HCT116 (cell line): ENCODE measurements around the gene MAPK8IP3. TPM values are rescaled to one million over a fixed set of nuclear protein-coding genes. Genes with fewer than 3 reads are reported as not detected.

Experiments used
- ATAC-seq: fragments of 200-7000 bp; cut with Tn5 transposase; 2 replicates; pipeline ENCODE4 v1.9.1; 2020; ENCODE audit warnings: mild to moderate bottlenecking, moderate library complexity
- BruUV-seq: library from RNA; stranded (reverse); fragments of 400-500 nt; replicated peaks from 2 replicates; lab custom pipeline; 2021; lab: Mats Ljungman, UMichigan
- CTCF ChIA-PET: fragments of 300-600 bp; sonication (Branson Sonifier 250); formaldehyde crosslinking; loops from one replicate; lab custom pipeline; 2021; ENCODE audit warnings: antibody characterized with exemption; lab: Charles Lee
- POLR2A ChIA-PET: fragments of 300-600, 350-600 bp; sonication (Branson Sonifier 250); formaldehyde crosslinking; loops from one replicate; lab custom pipeline; 2021; ENCODE audit warnings: antibody characterized with exemption; lab: Charles Lee
- RAD21 ChIA-PET, 2 experiments: fragments of 300-600 bp; sonication (Branson Sonifier 250); formaldehyde crosslinking; loops; one replicate each; lab custom pipeline; 2023; ENCODE audit warnings: low total read pairs in 2 of 2; ENCODE audit not compliant: uncharacterized antibody in 2 of 2, unreplicated experiment in 2 of 2, low non-redundant PET in 1 of 2; lab: Charles Lee
- DNase-seq: peaks from one replicate; pipeline ENCODE4 v3.0.0-alpha.2; 2010; ENCODE audit warnings: low read depth, low spot score
- H2AFZ ChIP-seq: fragments of 200-600 bp; shearing (Covaris generic), sonication (generic); 2 replicates; pipeline ENCODE4 v1.6.1; 2017; ENCODE audit warnings: low read depth, mixed run types, mixed read lengths, antibody characterized with exemption, low read length; ENCODE audit not compliant: poor library complexity, severe bottlenecking
- H3K27ac ChIP-seq: 2 replicates; pipeline ENCODE4 v1.5.1; 2012; ENCODE audit warnings: low read depth, low read length
- H3K27me3 ChIP-seq: fragments of 200-600 bp; sonication (generic); 2 replicates; pipeline ENCODE4 v1.6.1; 2016; ENCODE audit warnings: mixed run types, low read length, mixed read lengths; ENCODE audit not compliant: insufficient read depth
- H3K36me3 ChIP-seq, 2 experiments: fragments of 200-500 bp in 1 of 2; fragments of 200-600 bp in 1 of 2; sonication (Bioruptor generic) in 1 of 2; sonication (generic) in 1 of 2; 2 replicates each; pipeline versions ENCODE4 v1.5.1 to v1.6.1; 2014 to 2016; ENCODE audit warnings: low read length in 2 of 2, inconsistent platforms in 1 of 2, mixed read lengths in 1 of 2, mixed run types in 1 of 2; ENCODE audit not compliant: insufficient read depth in 2 of 2, control insufficient read depth in 1 of 2
- H3K4me1 ChIP-seq, 2 experiments: fragments of 200-600 bp in 1 of 2; sonication (generic) in 1 of 2; 2 replicates each; pipeline versions ENCODE4 v1.5.1 to v1.6.1; 2012 to 2017; ENCODE audit warnings: low read length in 2 of 2, inconsistent platforms in 1 of 2, mild to moderate bottlenecking in 1 of 2, mixed read lengths in 1 of 2, mixed run types in 1 of 2, moderate library complexity in 1 of 2; ENCODE audit not compliant: insufficient read depth in 2 of 2, control insufficient read depth in 1 of 2
- H3K4me2 ChIP-seq: fragments of 200-600 bp; sonication (generic); 2 replicates; pipeline ENCODE4 v1.6.1; 2017; ENCODE audit warnings: mixed run types, low read length, mixed read lengths
- H3K4me3 ChIP-seq, 2 experiments: fragments of 200-600 bp in 1 of 2; sonication (generic) in 1 of 2; replicated peaks in 1 of 2; 2 replicates each; pipeline ENCODE4 v1.5.1; 2011 to 2016; ENCODE audit warnings: low read length in 2 of 2, control low read depth in 1 of 2, low read depth in 1 of 2, mild to moderate bottlenecking in 1 of 2, mixed read lengths in 1 of 2, mixed run types in 1 of 2
- H3K79me2 ChIP-seq: fragments of 200-600 bp; sonication (generic); 2 replicates; pipeline ENCODE4 v1.6.1; 2017; ENCODE audit warnings: mild to moderate bottlenecking, mixed run types, low read length, moderate library complexity, mixed read lengths; ENCODE audit not compliant: insufficient read depth
- H3K9ac ChIP-seq: fragments of 200-600 bp; sonication (generic); 2 replicates; pipeline ENCODE4 v1.6.1; 2016; ENCODE audit warnings: low read length, mixed read lengths
- H3K9me2 ChIP-seq: fragments of 200-600 bp; sonication (generic), shearing (Covaris generic); 2 replicates; pipeline ENCODE4 v1.6.1; 2017; ENCODE audit warnings: mixed run types, mild to moderate bottlenecking, moderate library complexity; ENCODE audit not compliant: insufficient read depth
- H3K9me3 ChIP-seq, 2 experiments: fragments of 200-500 bp in 1 of 2; fragments of 200-600 bp in 1 of 2; sonication (Bioruptor generic) in 1 of 2; sonication (generic) in 1 of 2; 2 replicates each; pipeline ENCODE4 v1.6.1; 2014 to 2017; ENCODE audit warnings: low read length in 2 of 2, mixed read lengths in 2 of 2, inconsistent platforms in 1 of 2, low read depth in 1 of 2, mild to moderate bottlenecking in 1 of 2, mixed run types in 1 of 2, moderate library complexity in 1 of 2; ENCODE audit not compliant: control insufficient read depth in 1 of 2, insufficient read depth in 1 of 2
- H4K20me1 ChIP-seq: fragments of 200-600 bp; sonication (generic), shearing (Covaris generic); 2 replicates; pipeline ENCODE4 v1.6.1; 2017; ENCODE audit warnings: mixed run types, mild to moderate bottlenecking, moderate library complexity; ENCODE audit not compliant: insufficient read depth
- CBX3 ChIP-seq: IDR thresholded peaks from 2 replicates; pipeline ENCODE4 v1.6.1; 2012; ENCODE audit warnings: low read depth
- EGR1 ChIP-seq: IDR thresholded peaks from 2 replicates; pipeline ENCODE4 v1.6.1; 2012; ENCODE audit warnings: low read depth
- JUND ChIP-seq: IDR thresholded peaks from 2 replicates; pipeline ENCODE4 v1.6.1; 2012
- MAX ChIP-seq: IDR thresholded peaks from 2 replicates; pipeline ENCODE4 v1.6.1; 2012
- REST ChIP-seq: IDR thresholded peaks from 2 replicates; pipeline ENCODE4 v1.6.1; 2012; ENCODE audit warnings: low read depth
- SP1 ChIP-seq: IDR thresholded peaks from 2 replicates; pipeline ENCODE4 v1.6.1; 2012; ENCODE audit warnings: low read depth
- SRF ChIP-seq: IDR thresholded peaks from 2 replicates; pipeline ENCODE4 v1.6.1; 2012; ENCODE audit warnings: low read depth
- TCF7L2 ChIP-seq: IDR thresholded peaks from 2 replicates; pipeline ENCODE4 v1.7.0; 2011; ENCODE audit warnings: borderline replicate concordance, inconsistent platforms; ENCODE audit not compliant: insufficient read depth, insufficient read length; ENCODE audit errors: extremely low read depth
- intact Hi-C: fragments of 100-400 bp; cut with micrococcal nuclease; formaldehyde crosslinking; loops from 2 replicates; pipeline ENCODE4 v1.10.0; 2022
- total RNA-seq: library from RNA; stranded (reverse); gene quantifications from one replicate; pipeline ENCODE4 v1.2.1, GENCODE V29; 2021; ENCODE audit not compliant: unreplicated experiment

The MAPK8IP3 gene
- total RNA-seq, 1 experiment from 2014 or later: 75.3 TPM

- H3K4me1 ChIP-seq: no peaks in the 10 kb centered on the region
- intact Hi-C loops: no loop called here
- H3K9me3 ChIP-seq: no peaks in the 10 kb centered on the region
- peaks cover 10 to 20% of the 10 kb centered on the region in 2 experiments; a peak in 3 of 4 replicates for H3K36me3 ChIP-seq
- CTCF ChIA-PET: no interaction called here
- DNase-seq (no peak), ATAC-seq (no peak)
- H2AFZ ChIP-seq: no peak overlapping the region
- H4K20me1 ChIP-seq: no peaks in the 10 kb centered on the region
- no peak for TF ChIP-seq TCF7L2
- no peak for TF ChIP-seq REST
- no peak for TF ChIP-seq JUND
- TF ChIP-seq SP1: no peak
- TF ChIP-seq CBX3: no peak
- TF ChIP-seq EGR1: no peak
- TF ChIP-seq MAX: no peak
- TF ChIP-seq SRF: no peak
- no peak overlapping the region for H3K4me2 ChIP-seq
- H3K79me2 ChIP-seq: no peaks in the 10 kb centered on the region
- POLR2A ChIA-PET: no interaction called here
- no TSS peak for BruUV-seq
- no peak overlapping the region for H3K4me3 ChIP-seq
- H3K27ac ChIP-seq: no peak overlapping the region
- RAD21 ChIA-PET: no interaction called here
- H3K27me3 ChIP-seq: no peaks in the 10 kb centered on the region
- H3K9ac ChIP-seq: no peak overlapping the region
- no peaks in the 10 kb centered on the region for H3K9me2 ChIP-seq
Observed at GRCh38 chr16:1751946-1752345, 46.0 kb downstream of the MAPK8IP3 start.
